GM18870 (cell line): ENCODE data around the gene GNB1.
A peak's percentile ranks its signal among the peaks of the same experiment; 100 is the strongest.
"Not testable (repeated sequence)": the region's sequence is repeated elsewhere in the genome, so short reads cannot be mapped to it uniquely, and the experiment has no call there.

Experiments
- ATAC-seq: cut with Tn5 transposase; IDR thresholded peaks from one replicate; pipeline ENCODE4 v1.9.1; 2021; ENCODE audit warnings: moderate library complexity; ENCODE audit not compliant: unreplicated experiment

Gene GNB1

DNA sequence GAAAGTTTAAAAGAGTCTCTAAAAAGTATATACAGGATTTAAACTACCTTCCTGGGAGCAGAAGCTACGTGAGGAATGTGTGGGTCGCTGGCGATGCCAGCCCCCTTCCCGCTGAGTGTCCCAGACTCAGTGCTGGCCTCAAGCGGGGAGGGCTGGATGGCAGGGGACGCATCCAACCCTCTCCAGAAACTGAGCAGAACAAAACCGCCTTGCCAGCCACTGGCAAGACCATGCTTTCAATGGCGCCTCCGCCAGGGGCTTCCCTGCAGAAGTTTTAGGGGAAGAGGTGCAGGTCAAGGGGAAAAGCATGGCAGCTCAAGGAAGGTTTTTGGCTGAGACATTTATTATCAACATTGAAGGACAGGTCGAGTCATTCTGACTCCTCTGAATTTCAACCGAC is 138.7 kb downstream of the GNB1 start:
- ATAC-seq, result no peak

GRCh38 chr1:1749941-1750340 is 140.9 kb downstream of the GNB1 start:
- ATAC-seq, result not testable (repeated sequence)

- ATAC-seq, result no peak
Observed at GRCh38 chr1:1748686-1749321, 142.1 kb downstream of the GNB1 start.

GRCh38 chr1:1746566-1746909 is 144.3 kb downstream of the GNB1 start:
- peak; percentile 54 for ATAC-seq

- peak; percentile 56 for ATAC-seq
Observed at GRCh38 chr1:1745651-1746565, 145.0 kb downstream of the GNB1 start.

DNA sequence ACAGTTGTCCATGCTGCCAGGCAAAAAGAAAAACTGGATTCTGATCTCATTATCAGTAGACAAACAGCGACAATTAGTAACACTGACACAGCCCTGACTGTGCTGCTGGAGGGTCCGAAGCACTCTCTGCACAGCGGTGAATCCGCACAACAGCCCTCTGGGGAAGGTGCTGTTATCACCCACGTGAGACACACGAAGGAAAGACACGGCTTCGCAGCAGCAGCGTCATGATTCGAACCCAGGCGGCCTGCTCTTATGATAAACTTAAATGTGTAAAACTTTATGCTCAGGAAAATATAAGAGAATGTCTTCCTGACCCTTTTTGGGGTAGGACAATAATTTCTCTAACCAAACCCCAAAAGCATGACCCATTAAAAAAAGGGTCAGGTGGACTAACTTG is 148.4 kb downstream of the GNB1 start:
- ATAC-seq, result not testable (repeated sequence)

DNA sequence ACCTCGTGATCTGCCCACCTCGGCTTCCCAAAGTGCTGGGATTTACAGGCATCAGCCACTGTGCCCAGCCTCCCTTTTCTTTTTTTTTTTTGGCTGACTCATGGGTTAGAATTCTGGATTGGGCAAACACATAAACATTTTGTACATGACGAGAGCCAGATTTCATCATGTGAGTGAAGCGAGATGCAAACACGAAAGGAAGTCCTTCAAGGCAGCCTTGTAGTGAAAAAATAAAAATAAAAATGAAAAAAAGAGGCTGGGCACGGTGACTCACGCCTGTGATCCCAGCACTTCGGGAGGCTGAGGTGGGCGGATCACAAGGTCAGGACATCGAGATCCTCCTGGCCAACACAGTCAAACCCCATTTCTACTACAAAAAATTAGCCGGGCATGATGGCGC is 149.9 kb downstream of the GNB1 start:
- not testable (repeated sequence) for ATAC-seq

DNA sequence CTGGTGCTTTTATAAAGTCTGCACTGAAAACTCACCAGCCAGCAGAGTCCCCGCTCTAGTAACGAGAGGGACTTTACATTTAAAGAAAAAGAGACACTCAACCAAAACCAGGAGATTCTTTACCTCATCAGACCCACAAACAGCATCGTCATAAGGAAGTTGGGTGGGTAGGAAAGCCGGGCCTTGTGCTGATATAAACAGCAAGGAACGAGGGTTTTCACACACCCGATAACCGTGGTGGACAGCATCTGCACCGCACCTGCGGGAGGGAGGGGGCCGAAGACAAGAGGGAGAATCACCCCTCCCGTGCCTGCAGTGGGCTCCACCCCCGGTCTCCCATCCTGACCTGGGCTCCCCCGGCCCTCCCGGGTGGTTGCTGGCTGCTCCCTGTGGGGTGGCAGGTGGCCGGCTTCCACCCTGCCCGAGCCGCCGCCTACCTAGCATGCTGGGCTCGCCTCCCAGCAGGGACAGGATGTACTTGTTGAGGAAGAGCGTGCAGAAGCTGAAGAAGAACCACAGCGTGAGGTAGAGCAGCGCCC is 152.0 kb downstream of the GNB1 start:
- not testable (repeated sequence) for ATAC-seq

DNA sequence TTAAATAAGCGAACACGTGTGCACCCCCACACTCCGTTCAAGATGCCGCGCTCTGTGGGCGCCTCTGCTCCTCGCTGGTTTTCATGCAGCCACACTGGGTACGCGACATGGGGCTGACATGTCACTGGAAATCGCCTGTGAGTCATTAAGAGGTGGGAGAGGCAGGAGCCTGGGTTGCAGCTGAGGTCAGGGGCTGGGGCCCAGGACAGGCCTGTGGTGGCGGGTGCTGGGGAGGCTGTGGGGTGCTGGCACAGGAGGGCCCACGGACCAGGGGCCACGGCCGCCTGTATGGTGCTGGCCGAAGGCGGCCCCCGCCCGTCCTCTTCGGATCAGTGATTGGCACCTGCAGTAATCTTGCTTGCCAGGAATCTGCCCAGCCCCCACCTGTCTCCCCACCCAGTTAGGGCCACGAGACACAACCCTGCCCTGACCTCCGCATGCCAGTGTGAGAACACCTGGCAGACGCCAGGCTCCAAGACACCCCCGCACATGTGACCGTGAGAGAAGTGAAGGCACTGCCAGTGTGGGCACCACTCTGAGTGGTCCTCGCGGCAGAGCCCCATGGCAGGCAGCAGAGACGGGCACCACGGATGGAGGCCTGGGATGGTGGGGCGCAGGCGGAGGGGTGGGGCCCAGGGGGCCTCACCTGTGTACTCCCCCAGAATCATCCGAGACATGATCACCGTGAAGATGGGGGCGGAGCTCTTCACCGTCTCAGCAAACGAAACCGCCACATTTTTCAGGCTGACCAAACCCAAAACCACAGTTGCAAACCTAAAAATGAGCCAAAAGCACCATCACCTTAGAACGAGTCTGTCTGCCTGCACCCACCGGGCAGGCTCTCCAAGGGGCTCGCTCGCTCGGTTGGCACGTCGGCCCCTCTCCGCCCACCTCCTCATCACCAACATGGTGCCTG is 153.0 kb downstream of the GNB1 start:
- not testable (repeated sequence) for ATAC-seq
